CD4-positive, CD25-positive, alpha-beta regulatory T cell (primary cell): ENCODE results near the gene AP2B1. TPM values are rescaled to one million over a fixed set of nuclear protein-coding genes. Genes with fewer than 3 reads are reported as not detected.
A peak's percentile ranks its signal among the peaks of the same experiment; 100 is the strongest.

ENCODE experiments used
- ATAC-seq, 2 donors: fragments of 150-1000 bp; cut with Tn5 transposase; one replicate each; pipeline ENCODE4 v1.10.0; 2021; ENCODE audit warnings: low read depth in 2 of 2, moderate number of reproducible peaks in 2 of 2, moderate library complexity in 1 of 2
- DNase-seq, 3 donors: peaks; one replicate each; pipeline versions ENCODE4 v3.0.0 to v3.0.0-alpha.2; 2012 to 2022; ENCODE audit warnings: mixed read lengths in 1 of 3
- H3K27ac ChIP-seq: one replicate; pipeline ENCODE4 v1.7.0; 2013; ENCODE audit warnings: mild to moderate bottlenecking, low read length; ENCODE audit not compliant: insufficient read depth, poor library complexity, severe bottlenecking
- H3K27me3 ChIP-seq: one replicate; pipeline ENCODE4 v1.7.0; 2013; ENCODE audit warnings: low read length; ENCODE audit not compliant: control insufficient read depth, insufficient read depth
- H3K36me3 ChIP-seq: one replicate; pipeline ENCODE4 v1.7.0; 2013; ENCODE audit warnings: mild to moderate bottlenecking, low read length, moderate library complexity; ENCODE audit not compliant: control insufficient read depth, insufficient read depth
- H3K4me1 ChIP-seq: 2 replicates; pipeline ENCODE4 v1.7.0; 2013; ENCODE audit warnings: mild to moderate bottlenecking, low read length; ENCODE audit not compliant: insufficient read depth, control insufficient read depth, poor library complexity, severe bottlenecking
- H3K4me3 ChIP-seq: one replicate; pipeline ENCODE4 v1.7.0; 2013; ENCODE audit warnings: low read depth, mild to moderate bottlenecking, low read length, moderate library complexity
- H3K9me3 ChIP-seq, 2 experiments: 1 replicate in 1 of 2; 2 replicates in 1 of 2; pipeline ENCODE4 v1.7.0; 2013; ENCODE audit warnings: low read length in 2 of 2, mild to moderate bottlenecking in 1 of 2, moderate library complexity in 1 of 2; ENCODE audit not compliant: control insufficient read depth in 2 of 2
- H3K27ac Mint-ChIP-seq, 3 donors: one replicate each; pipeline ENCODE4 v1.8.0; 2020 to 2022; ENCODE audit warnings: mild to moderate bottlenecking in 3 of 3, mixed read lengths in 3 of 3, moderate library complexity in 2 of 3
- H3K27me3 Mint-ChIP-seq: one replicate; pipeline ENCODE4 v1.8.0; 2022; ENCODE audit warnings: mild to moderate bottlenecking, mixed read lengths
- H3K36me3 Mint-ChIP-seq: one replicate; pipeline ENCODE4 v1.8.0; 2020; ENCODE audit warnings: mixed read lengths
- H3K4me1 Mint-ChIP-seq, 4 donors: one replicate each; pipeline ENCODE4 v1.8.0; 2020 to 2022; ENCODE audit warnings: mixed read lengths in 4 of 4, mild to moderate bottlenecking in 1 of 4
- H3K4me3 Mint-ChIP-seq, 4 donors: one replicate each; pipeline ENCODE4 v1.8.0; 2020 to 2022; ENCODE audit warnings: mild to moderate bottlenecking in 4 of 4, mixed read lengths in 4 of 4, moderate library complexity in 3 of 4
- H3K9me3 Mint-ChIP-seq, 7 donors: one replicate each; pipeline ENCODE4 v1.8.0; 2020 to 2022; ENCODE audit warnings: mixed read lengths in 7 of 7, mild to moderate bottlenecking in 3 of 7, moderate library complexity in 2 of 7
- polyA plus RNA-seq, 4 donors: library from polyadenylated mRNA; unstranded; fragments of 300-500 nt; fragmentation: Illumina TruSeq; gene quantifications; one replicate each; pipeline ENCODE4 v1.2.3, GENCODE V29; 2021
- total RNA-seq: library from RNA; stranded (reverse); gene quantifications from one replicate; pipeline ENCODE4 v1.2.3, GENCODE V29; 2022

The AP2B1 gene
- total and polyA plus RNA-seq, 5 donors from 2014 or later, result 59.8 to 133 (median 85.3) TPM

DNA sequence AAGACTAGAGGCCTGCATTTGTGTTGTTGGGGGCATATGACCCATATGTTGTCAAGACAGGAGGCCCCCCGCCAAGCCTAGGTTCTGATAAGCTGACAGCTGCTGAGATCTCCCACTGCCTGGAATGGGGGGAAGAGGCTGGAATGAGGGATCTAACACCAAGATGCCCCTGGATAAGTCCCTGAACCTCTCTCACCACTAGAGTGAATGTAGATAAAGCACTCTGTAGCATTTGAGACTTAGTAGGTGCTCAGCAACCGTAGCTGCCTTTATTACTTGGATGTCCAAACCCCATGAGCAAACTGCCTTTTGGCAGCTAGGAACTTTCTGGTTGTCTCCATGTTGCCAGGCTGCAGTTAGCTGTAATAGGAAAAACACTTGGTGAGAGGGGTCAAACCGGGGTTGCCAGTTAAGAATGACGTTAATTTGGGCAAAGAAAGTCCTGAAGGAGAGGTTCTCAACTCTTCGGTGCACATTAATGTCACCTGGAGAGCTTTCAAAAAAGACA is 139.9 kb downstream of the AP2B1 start:
- Mint-ChIP-seq H3K36me3 (peaks cover 52% of the 10 kb centered on the region), H3K4me1 (peaks cover 7 to 20% (median 11%) of the 10 kb centered on the region in 4 donors), H3K27ac (peak overlapping the region in 1 of 3 donors; percentile 9), H3K4me3 (no peak overlapping the region), H3K9me3 (no peaks in the 10 kb centered on the region), H3K27me3 (peaks cover 8% of the 10 kb centered on the region)
- no peak overlapping the region for H3K27ac ChIP-seq
- H3K4me1 ChIP-seq, result peaks cover 7% of the 10 kb centered on the region
- H3K9me3 ChIP-seq, result no peaks in the 10 kb centered on the region
- no peak for DNase-seq
- H3K4me3 ChIP-seq, result no peak overlapping the region
- no peak for ATAC-seq
- H3K27me3 ChIP-seq, result no peaks in the 10 kb centered on the region
- peaks cover 45% of the 10 kb centered on the region for H3K36me3 ChIP-seq

DNA sequence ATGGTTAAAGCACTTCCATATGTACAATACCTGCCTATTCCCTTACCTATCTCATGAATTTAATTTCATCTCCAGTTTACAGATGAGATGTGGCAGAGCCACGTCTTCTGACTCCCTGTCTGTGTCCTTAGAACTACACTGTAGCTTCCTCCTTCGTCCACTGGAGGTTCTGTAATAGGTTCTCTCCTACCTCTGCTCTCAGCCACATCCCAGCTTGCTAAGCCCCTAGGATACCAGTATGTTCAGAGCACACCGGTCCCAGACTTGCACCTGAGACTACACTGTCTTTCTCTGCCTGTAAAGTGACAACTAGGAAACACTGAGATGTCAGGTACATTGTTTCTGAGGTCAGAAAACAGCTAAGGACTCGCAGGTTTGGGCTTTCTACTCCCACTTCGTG is 140.5 kb downstream of the AP2B1 start:
- DNase-seq (no peak), ATAC-seq (no peak)
- no peaks in the 10 kb centered on the region for H3K9me3 Mint-ChIP-seq
- Histone ChIP-seq H3K4me3 (no peak overlapping the region), H3K36me3 (peaks cover 42% of the 10 kb centered on the region), H3K27me3 (no peaks in the 10 kb centered on the region), H3K4me1 (peaks cover 7% of the 10 kb centered on the region), H3K9me3 (no peaks in the 10 kb centered on the region), H3K27ac (no peak overlapping the region)
- peaks cover 52% of the 10 kb centered on the region for H3K36me3 Mint-ChIP-seq
- peaks cover 7 to 26% (median 11%) of the 10 kb centered on the region in 4 donors for H3K4me1 Mint-ChIP-seq
- peaks cover 11% of the 10 kb centered on the region for H3K27me3 Mint-ChIP-seq
- H3K27ac Mint-ChIP-seq, result peak overlapping the region in 1 of 3 donors; percentile 9
- peak overlapping the region in 1 of 4 donors; percentile 55 for H3K4me3 Mint-ChIP-seq

DNA sequence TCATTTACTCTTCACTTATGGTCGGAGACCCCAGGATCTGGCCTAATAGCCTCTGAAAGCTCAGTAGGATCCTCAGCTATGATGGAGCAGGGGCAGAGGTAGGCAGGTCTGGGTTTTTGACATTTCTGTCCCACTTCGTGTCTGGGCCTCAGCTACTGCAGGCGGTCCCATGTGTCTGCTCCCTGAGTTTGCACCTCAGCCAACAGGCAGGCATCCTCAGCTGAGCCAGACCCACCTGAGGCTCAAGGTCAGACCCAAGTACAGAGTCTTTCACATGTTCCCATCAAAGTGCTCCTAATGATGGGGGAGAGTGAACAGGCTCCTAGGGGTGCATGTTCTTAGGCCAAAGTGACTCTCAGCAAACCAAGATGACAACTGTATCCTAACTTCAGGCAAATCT is 141.4 kb downstream of the AP2B1 start:
- Mint-ChIP-seq H3K36me3 (peaks cover 45% of the 10 kb centered on the region), H3K4me1 (peaks cover 7 to 28% (median 11%) of the 10 kb centered on the region in 4 donors), H3K27ac (no peak overlapping the region), H3K9me3 (no peaks in the 10 kb centered on the region), H3K4me3 (no peak overlapping the region), H3K27me3 (peaks cover 15% of the 10 kb centered on the region)
- Histone ChIP-seq H3K36me3 (peaks cover 34% of the 10 kb centered on the region), H3K9me3 (no peaks in the 10 kb centered on the region), H3K4me3 (no peak overlapping the region), H3K27me3 (no peaks in the 10 kb centered on the region), H3K4me1 (peaks cover 7% of the 10 kb centered on the region), H3K27ac (no peak overlapping the region)
- no peak for ATAC-seq
- DNase-seq, result no peak

DNA sequence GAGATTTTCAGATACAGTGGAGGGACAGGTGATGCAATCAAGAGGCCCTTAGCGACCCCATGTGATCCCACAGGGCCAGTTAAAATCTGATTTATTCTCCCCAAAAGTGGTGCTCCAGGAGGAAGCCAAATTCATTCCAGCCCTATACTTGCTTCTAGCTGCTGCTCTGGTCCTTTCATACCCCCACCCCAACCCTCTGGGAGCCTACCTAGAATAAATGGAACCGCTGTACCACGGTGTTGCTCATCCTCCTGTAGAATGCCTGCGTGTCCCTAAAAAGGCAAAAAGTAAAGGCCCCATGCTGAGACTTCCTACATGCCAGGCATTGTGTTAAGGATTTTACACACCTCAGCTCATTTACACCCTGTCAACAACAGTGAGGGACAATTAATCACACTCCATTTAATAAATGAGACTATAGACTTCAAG is 142.3 kb downstream of the AP2B1 start:
- Mint-ChIP-seq H3K9me3 (no peaks in the 10 kb centered on the region), H3K4me1 (peaks cover 7 to 28% (median 11%) of the 10 kb centered on the region in 4 donors), H3K27ac (no peak overlapping the region), H3K36me3 (peaks cover 37% of the 10 kb centered on the region), H3K4me3 (peak overlapping the region in 2 of 4 donors; percentile 11 to 40), H3K27me3 (peaks cover 15% of the 10 kb centered on the region)
- no peaks in the 10 kb centered on the region for H3K27me3 ChIP-seq
- no peak overlapping the region for H3K4me3 ChIP-seq
- no peak for ATAC-seq
- no peak for DNase-seq
- peaks cover 7% of the 10 kb centered on the region for H3K4me1 ChIP-seq
- no peaks in the 10 kb centered on the region for H3K9me3 ChIP-seq
- no peak overlapping the region for H3K27ac ChIP-seq
- peaks cover 25% of the 10 kb centered on the region for H3K36me3 ChIP-seq

DNA sequence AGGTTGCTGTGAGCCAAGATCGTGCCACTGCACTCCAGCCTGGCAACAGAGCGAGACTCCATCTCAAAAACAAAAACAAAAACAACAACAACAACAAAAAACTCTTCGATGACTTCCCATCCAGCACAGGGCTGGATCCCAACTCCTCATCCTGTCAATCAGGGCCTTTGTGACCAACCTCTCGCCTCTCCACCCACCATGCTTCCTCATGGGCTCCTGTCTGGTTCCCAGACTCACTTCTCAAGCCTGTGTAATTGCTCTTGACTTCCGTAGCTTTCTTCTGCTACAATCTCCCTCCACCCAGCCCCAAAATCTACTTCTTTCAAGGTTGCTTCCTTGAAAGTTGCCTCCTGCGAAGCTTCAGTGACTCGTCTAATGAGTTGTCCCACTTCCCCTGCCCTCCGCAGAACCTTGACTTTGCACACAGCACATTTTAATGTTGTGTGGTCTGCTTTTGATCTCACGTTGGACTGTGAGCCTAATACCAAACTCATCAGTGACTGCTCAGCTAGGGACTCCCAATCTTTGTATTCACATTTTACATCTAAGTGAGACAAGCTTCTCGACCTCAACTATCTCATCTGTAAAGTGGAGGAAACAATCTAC is 143.4 kb downstream of the AP2B1 start:
- Histone ChIP-seq H3K36me3 (peaks cover 14% of the 10 kb centered on the region), H3K27ac (no peak overlapping the region), H3K4me3 (no peak overlapping the region), H3K27me3 (no peaks in the 10 kb centered on the region), H3K9me3 (no peaks in the 10 kb centered on the region), H3K4me1 (peaks cover 7% of the 10 kb centered on the region)
- Mint-ChIP-seq H3K27ac (peak overlapping the region; percentile 56 to 71 (median 67)), H3K27me3 (peaks cover 19% of the 10 kb centered on the region), H3K9me3 (no peaks in the 10 kb centered on the region), H3K36me3 (peaks cover 26% of the 10 kb centered on the region), H3K4me1 (peaks cover 7 to 28% (median 11%) of the 10 kb centered on the region in 4 donors), H3K4me3 (peak overlapping the region in 3 of 4 donors; percentile 62 to 81 (median 62))
- ATAC-seq (no peak), DNase-seq (no peak)

DNA sequence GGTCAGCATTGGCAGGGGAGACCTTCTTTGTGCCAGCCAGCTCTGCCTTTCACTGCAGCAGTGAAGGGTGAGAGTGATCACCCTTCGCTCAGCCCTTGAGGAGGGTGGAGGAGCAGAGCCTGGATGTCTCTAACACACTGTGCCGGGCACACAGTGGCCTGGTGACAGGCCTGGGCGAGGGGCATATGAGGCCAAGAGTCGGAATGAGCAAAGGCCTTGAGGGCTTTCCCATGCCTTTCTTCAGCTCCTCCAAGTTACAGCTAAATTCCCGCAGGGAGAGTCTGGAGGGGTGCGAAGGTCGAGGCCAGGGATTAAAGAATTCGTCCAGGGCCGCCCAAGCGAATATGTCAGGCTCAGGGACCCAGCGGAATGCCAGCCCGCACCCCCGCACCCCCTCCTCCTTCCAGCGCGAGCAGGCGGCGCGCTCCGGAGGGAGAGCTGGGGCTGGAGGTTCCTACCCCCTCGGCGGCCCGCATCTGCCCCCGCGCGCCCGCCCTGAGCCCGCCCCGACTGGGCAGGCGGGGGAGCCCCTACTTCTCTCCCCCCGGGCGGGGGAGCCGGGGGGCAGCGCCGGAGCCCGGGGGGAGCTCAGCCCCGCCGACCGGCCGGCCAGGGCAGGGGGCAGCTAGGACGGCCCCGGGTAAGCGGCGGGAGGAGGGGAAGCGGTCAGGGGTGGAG is 144.3 kb downstream of the AP2B1 start, which contains the start of gene RASL10B:
Gene RASL10B (plus strand): TSS at position 401 of the 678 bp plus-strand sequence. CDS start 3,546 bp downstream, outside the sequence.
- DNase-seq (peak in 1 of 3 donors; percentile 31), ATAC-seq (peak; percentile 41 to 67)
- Histone ChIP-seq H3K27me3 (no peaks in the 10 kb centered on the region), H3K9me3 (no peaks in the 10 kb centered on the region), H3K27ac (no peak within 1 kb of the TSS), H3K4me1 (peaks cover 7% of the 10 kb centered on the region), H3K36me3 (peaks cover 9% of the 10 kb centered on the region), H3K4me3 (peak within 1 kb of the TSS; percentile 57)
- Mint-ChIP-seq H3K4me1 (peaks cover 7 to 28% (median 11%) of the 10 kb centered on the region in 4 donors), H3K27me3 (peaks cover 19% of the 10 kb centered on the region), H3K4me3 (peak within 1 kb of the TSS; percentile 52 to 81 (median 72)), H3K36me3 (peaks cover 21% of the 10 kb centered on the region), H3K27ac (peak within 1 kb of the TSS; percentile 56 to 78 (median 67)), H3K9me3 (no peaks in the 10 kb centered on the region)

DNA sequence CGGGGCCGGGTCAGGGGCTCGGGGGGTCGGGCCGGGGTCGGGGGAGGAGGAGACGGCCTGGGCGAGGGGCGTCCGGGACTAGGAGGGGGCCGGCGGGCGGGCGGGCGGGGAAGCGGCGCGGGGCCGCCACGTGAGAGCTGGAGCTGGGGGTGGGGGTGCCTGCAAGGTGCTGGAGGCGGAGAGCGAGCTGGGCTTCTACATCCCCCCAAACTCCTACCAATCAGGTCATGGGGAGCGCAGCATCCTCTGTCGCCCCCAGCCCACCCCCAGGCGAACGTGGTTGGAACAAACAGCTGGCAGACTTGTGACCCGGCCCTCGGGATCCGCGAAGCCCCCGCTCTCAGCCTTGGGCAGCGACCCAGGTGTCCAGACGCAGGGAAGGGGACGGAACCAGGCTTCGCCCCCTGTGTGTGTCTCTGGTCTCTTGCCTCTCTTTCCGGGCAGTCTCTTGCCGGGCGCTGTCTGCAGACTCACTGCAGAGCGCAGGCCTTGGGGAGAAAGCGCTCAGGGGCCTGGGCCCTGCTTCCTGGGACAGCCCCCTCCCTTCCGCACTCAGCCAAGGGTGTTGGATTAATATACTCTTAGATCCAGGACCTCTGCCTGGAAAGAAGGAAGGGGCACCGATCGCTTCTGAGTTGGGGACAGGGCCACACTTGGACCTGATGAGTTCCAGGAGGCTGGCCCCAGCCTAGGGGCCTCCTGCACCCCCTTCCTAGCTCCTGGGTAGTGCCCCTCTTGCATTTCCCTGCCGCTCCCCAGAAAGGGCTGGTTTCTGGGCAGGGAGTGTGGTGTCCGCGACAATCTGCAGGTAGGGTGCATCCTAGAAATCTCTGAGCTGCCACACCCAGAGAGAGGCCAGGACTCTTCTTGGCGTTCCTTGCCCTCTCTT is 145.0 kb downstream of the AP2B1 start:
- ATAC-seq, result no peak
- H3K4me3 Mint-ChIP-seq, result peak overlapping the region in 3 of 4 donors; percentile 52 to 81 (median 78)
- no peak for DNase-seq
- peaks cover 19% of the 10 kb centered on the region for H3K36me3 Mint-ChIP-seq
- Histone ChIP-seq H3K36me3 (peaks cover 1% of the 10 kb centered on the region), H3K27ac (no peak overlapping the region), H3K4me3 (no peak overlapping the region), H3K4me1 (peaks cover 7% of the 10 kb centered on the region), H3K27me3 (no peaks in the 10 kb centered on the region), H3K9me3 (no peaks in the 10 kb centered on the region)
- H3K27ac Mint-ChIP-seq, result peak overlapping the region in 1 of 3 donors; percentile 78
- no peaks in the 10 kb centered on the region for H3K9me3 Mint-ChIP-seq
- H3K4me1 Mint-ChIP-seq, result peaks cover 7 to 28% (median 11%) of the 10 kb centered on the region in 4 donors
- H3K27me3 Mint-ChIP-seq, result peaks cover 21% of the 10 kb centered on the region
